ENCODE results near the gene EIF3I.

- TF ChIP-seq ZNF274 (IDR thresholded peaks at IDR 0.05; ENCODE audit: low read length): no peak
- no peak for TF ChIP-seq ZNF274 (tag by site-specific recombination; IDR thresholded peaks at IDR 0.05; ENCODE audit: borderline replicate concordance)
- TF ChIP-seq ZNF311 (tag by site-specific recombination; IDR thresholded peaks at IDR 0.05; ENCODE audit: borderline replicate concordance): no peak
- no peak for TF ChIP-seq CTCF (tag by site-specific recombination; IDR thresholded peaks at IDR 0.05)
- TF ChIP-seq ZNF777 (tag by site-specific recombination; IDR thresholded peaks at IDR 0.05; ENCODE audit: borderline replicate concordance): no peak
- TF ChIP-seq ZNF768 (tag by site-specific recombination; IDR thresholded peaks at IDR 0.05): no peak
- TF ChIP-seq KLF1 (tag by site-specific recombination; IDR thresholded peaks at IDR 0.05): no peak
- no peak for TF ChIP-seq YY1 (tag by site-specific recombination; IDR thresholded peaks at IDR 0.05)
- no peak for TF ChIP-seq ZBTB8A (tag by site-specific recombination; IDR thresholded peaks at IDR 0.05)
- no peak for TF ChIP-seq SCRT1 (tag by site-specific recombination; IDR thresholded peaks at IDR 0.05; ENCODE audit: borderline replicate concordance)
- no peak for TF ChIP-seq ZNF354C (tag by site-specific recombination; IDR thresholded peaks at IDR 0.05; ENCODE audit: borderline replicate concordance, low read depth)
- TF ChIP-seq ZNF280D (tag by site-specific recombination; IDR thresholded peaks at IDR 0.05): no peak
Measured at GRCh38 chr1:32241001-32241763, 19.0 kb downstream of the EIF3I start.

Data from HEK293 (cell line).